T-helper 22 cell (primary cell): ENCODE measurements around the gene SF3B4.
"Not testable (repeated sequence)": the region's sequence is repeated elsewhere in the genome, so short reads cannot be mapped to it uniquely, and the experiment has no call there.

Source experiments
- DNase-seq: peaks from one replicate; pipeline ENCODE4 v3.0.0-alpha.2; 2020; ENCODE audit warnings: low read depth

The SF3B4 gene

GRCh38 chr1:149927563-149928400, at the start of gene SF3B4:
Gene SF3B4 (minus strand): TSS chr1:149927803. CDS start chr1:149927759, 44 bp downstream.
- DNase-seq, result peak; percentile 91

- no peak for DNase-seq
Measured at GRCh38 chr1:149977345-149977744, 49.7 kb upstream of the SF3B4 start.

- DNase-seq, result no peak
Measured at GRCh38 chr1:149972547-149972946, 44.9 kb upstream of the SF3B4 start.

- no peak for DNase-seq
Measured at GRCh38 chr1:149967646-149968045, 40.0 kb upstream of the SF3B4 start.

GRCh38 chr1:149967041-149967440, 39.4 kb upstream of the SF3B4 start:
- DNase-seq, result no peak

- no peak for DNase-seq
Measured at GRCh38 chr1:149966405-149966804, 38.8 kb upstream of the SF3B4 start.

- DNase-seq, result no peak
Measured at GRCh38 chr1:149965440-149965839, 37.8 kb upstream of the SF3B4 start.

GRCh38 chr1:149963358-149963757, 35.8 kb upstream of the SF3B4 start:
- no peak for DNase-seq

- no peak for DNase-seq
Measured at GRCh38 chr1:149962736-149963135, 35.1 kb upstream of the SF3B4 start.

- DNase-seq, result no peak
Measured at GRCh38 chr1:149962039-149962647, 34.5 kb upstream of the SF3B4 start.

GRCh38 chr1:149957548-149957947, 29.9 kb upstream of the SF3B4 start:
- not testable (repeated sequence) for DNase-seq

- no peak for DNase-seq
Measured at GRCh38 chr1:149949911-149950310, 22.3 kb upstream of the SF3B4 start.

GRCh38 chr1:149945206-149945605, 17.6 kb upstream of the SF3B4 start:
- no peak for DNase-seq

GRCh38 chr1:149942885-149943284, 15.3 kb upstream of the SF3B4 start:
- DNase-seq, result no peak

GRCh38 chr1:149942207-149942606, 14.6 kb upstream of the SF3B4 start:
- no peak for DNase-seq

GRCh38 chr1:149940427-149940826, 12.8 kb upstream of the SF3B4 start:
- DNase-seq, result no peak

GRCh38 chr1:149938668-149939003, 11.0 kb upstream of the SF3B4 start:
- DNase-seq, result not testable (repeated sequence)

GRCh38 chr1:149937759-149938158, 10.2 kb upstream of the SF3B4 start:
- DNase-seq, result no peak

- DNase-seq, result no peak
Measured at GRCh38 chr1:149936992-149937705, 9.5 kb upstream of the SF3B4 start.

- DNase-seq, result no peak
Measured at GRCh38 chr1:149936170-149936991, 8.8 kb upstream of the SF3B4 start, which contains the start of gene MTMR11. Gene MTMR11 (minus strand): TSS chr1:149936879. CDS start chr1:149936647, 232 bp downstream.

GRCh38 chr1:149934356-149934755, 6.8 kb upstream of the SF3B4 start:
- DNase-seq, result no peak

GRCh38 chr1:149933208-149933607, 5.6 kb upstream of the SF3B4 start:
- no peak for DNase-seq
